GM21381 (cell line): Measurements from ENCODE around the gene SPHK2.
A peak's percentile ranks its signal among the peaks of the same experiment; 100 is the strongest.

ENCODE experiments used
- ATAC-seq: cut with Tn5 transposase; IDR thresholded peaks from one replicate; pipeline ENCODE4 v1.9.1; 2021; ENCODE audit warnings: mild to moderate bottlenecking, moderate library complexity; ENCODE audit not compliant: unreplicated experiment

The SPHK2 gene

GRCh38 chr19:48635966-48636858 lies 16.9 kb downstream of the SPHK2 start:
- no peak for ATAC-seq

- no peak for ATAC-seq
These were observed 17.6 kb downstream of the SPHK2 start, which contains the start of gene DBP for GRCh38 chr19:48636859-48637448. Gene DBP, minus strand, starts transcription at chr19:48637379. Its CDS starts 385 bp downstream, at chr19:48636994.

DNA sequence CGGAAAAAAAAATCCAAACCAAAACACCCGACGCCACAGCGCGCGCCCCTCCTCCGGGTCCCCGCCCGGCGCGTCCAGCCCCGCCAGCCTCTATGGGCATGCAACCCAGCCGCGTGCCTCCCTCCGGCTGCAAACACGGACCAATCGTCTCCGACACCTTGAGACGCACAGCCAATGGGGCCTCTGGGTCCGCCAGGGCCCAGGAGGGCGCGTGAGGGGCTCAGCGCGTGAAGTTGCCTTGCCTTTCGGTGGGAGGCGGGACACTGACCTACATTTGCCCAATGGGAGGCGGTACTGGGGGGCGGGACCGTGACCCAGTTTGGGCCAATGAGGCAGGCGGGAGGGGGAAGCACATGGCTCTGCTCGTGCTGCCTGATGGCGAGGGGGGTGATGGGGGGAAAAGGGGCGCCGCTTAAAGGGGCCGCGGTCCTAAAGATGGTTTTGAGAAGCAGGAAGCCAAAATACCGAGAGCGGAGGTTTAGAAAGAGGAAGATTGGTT lies 18.2 kb downstream of the SPHK2 start:
- peak; percentile 61 for ATAC-seq

GRCh38 chr19:48637948-48638830 lies 18.9 kb downstream of the SPHK2 start:
- ATAC-seq = peak; percentile 12

DNA sequence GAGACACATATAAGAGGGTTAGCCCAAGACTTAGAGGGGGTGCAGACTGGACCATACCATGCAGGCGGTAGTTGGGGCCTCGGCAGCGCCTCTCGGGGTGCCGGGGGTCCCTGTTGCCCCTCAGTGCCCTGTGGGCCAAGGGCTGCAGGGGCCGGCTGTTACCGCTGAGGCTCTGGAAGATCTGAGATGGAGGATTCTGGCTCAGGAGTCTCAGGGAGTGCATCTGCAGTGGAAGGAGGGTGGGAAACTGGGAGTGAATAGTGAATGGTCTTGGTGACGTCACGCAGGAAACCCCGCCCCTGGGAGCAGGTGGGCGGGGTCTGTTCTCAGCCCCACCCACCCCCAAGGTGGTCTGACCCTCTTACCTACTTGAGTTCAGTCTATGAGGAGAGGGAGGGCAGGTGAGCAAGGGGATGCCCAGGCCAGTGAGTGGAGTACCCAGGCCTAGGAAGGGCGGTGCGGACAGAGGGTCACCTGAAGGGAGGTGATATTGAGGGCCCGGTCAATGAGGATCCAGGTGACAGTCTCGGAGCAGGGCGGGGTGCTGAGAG lies 19.6 kb downstream of the SPHK2 start:
- no peak for ATAC-seq

GRCh38 chr19:48639483-48640375 lies 20.4 kb downstream of the SPHK2 start:
- ATAC-seq = no peak

DNA sequence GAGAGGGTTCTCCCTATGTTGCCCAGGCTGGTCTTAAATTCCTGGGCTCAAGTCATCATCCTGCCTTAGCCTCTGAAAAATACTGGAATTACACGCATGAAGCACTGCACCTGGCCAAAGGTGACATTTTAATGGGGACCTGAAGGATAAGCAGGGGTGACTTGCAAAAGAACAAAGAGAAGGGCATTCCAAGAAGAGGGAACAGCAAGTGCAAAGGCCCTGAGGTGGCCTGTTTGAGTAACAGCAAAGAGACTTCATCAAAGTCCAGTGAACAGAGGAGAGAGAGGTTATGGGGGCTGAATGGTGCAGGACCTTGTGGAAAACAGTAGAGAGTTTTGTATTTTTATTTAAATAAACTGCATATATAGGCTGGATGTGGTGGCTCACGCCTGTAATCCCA lies 22.5 kb downstream of the SPHK2 start:
- ATAC-seq = no peak

GRCh38 chr19:48642862-48643261 lies 23.6 kb downstream of the SPHK2 start:
- ATAC-seq = no peak

GRCh38 chr19:48644355-48644754 lies 25.0 kb downstream of the SPHK2 start:
- ATAC-seq = no peak

DNA sequence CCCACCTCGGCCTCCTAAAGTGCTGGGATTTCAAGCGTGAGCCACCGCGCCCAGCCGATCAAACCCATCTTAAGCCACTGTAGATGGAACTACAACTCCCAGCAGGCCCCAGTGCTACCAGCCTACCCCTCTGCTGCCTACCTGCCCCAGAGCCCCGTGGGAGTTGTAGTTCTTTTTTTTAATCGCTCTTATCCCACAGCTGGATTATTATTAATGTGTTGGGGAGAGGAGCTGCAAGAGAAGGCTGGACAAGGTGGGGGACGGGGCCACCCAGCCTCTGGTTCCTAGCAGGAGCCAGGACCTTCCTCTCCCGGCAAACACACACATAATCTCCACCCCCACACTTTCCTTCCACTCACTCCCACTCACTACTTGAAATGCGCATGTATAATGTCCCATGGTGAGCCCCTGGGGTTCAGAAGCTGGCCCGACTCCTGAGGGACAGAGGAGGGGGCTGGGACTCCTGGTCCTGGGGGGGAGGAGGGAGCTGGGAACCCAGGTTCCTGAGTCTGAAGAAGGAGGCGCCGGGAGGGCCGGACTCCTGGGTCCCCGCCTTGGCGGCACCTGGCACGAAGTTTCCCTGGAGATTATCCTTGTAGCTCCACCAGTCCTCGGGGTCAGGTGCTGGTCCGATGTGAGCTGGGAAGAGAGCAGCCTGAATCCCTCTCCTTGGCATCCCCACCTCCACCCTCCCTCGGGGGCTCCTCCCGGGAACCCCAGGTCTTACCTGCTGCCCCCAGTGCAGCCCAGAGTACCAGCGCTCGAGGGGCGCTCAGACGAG lies 25.7 kb downstream of the SPHK2 start:
- ATAC-seq = no peak

GRCh38 chr19:48645620-48646000 lies 26.3 kb downstream of the SPHK2 start:
- no peak for ATAC-seq

DNA sequence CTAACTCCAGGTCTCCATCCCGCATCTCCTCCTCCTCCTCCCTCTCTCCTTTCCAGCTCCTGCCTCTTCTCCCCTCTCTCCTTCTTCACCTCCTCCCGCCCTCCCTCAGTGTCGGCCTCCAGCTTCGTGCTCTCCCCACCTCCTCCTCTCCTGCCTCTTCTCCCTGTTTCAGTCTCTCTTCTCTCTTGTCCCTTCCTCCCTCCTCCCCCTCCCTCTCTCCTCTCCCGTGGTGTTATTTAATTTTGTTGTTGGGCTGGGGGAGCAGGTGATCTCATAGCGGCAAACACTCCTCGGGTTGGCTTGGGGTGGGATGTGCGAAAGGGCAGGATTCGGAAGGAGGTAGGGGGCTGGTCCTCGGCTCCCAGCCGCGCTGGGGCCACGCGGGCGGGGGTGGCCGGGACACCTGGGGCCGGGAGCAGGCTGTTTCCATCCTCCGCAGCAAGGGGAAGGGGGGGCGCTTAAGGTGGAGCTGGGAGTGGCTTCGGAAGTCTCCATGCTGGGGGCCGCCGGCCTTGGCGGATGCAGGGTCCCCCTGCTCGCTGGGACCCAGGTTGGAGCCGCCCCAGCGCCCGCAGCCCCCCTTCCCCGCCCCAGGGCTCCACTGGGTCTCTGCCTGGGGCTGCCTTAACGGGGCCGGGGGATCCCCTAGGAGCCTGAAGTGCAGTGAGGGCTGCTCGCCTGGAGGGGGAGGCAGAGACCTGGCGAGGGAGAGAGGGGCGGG lies 26.9 kb downstream of the SPHK2 start, which contains the start of gene CA11:
TSS of gene CA11 (minus strand) at position 187 of the 721 bp plus-strand sequence. CDS start 555 bp downstream, outside the sequence.
- ATAC-seq = peak; percentile 79

- no peak for ATAC-seq
These were observed 27.5 kb downstream of the SPHK2 start for GRCh38 chr19:48646722-48647216.

DNA sequence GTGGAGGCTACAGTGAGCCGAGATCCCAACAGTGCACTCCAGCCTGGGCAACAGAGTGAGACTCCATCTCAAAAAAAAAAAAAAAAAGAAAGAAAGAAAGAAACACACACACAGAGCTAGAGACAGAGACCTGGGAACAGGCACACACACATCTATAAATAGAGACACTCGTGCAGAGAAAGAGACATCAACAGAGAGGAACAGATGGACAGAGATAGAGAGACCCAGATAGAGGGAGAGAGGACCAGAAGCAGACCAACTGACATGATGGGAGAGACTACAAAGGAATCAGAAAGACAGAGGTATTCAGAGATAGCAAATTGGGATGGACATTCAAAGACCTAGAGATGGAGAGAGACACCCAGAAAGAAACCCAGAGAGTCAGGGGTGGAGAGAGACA lies 28.8 kb downstream of the SPHK2 start:
- ATAC-seq = no peak

- ATAC-seq = no peak
These were observed 31.8 kb downstream of the SPHK2 start for GRCh38 chr19:48650974-48651682.

DNA sequence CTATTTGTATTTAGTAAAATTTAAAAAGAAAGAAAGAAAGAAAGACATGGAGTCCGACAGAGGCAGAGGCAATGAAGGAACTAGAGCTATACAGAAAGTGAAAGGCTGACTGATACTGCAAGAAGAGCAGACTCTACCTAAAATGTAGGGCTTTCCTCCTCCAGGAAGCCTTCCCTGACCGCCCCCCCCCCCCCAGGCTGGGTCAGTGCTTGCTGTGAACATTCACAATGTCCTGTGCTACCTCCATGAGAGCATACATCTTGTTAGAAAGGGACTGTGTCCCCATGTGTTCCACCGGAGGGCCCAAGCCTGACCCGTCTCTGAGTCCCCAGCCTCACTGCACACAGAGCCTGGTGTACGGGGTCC lies 32.4 kb downstream of the SPHK2 start:
- ATAC-seq = no peak

GRCh38 chr19:48654299-48655059 lies 35.2 kb downstream of the SPHK2 start:
- no peak for ATAC-seq
